ENCODE data around the gene GOLT1A. TPM values are rescaled to one million over a fixed set of nuclear protein-coding genes. Genes with fewer than 3 reads are reported as not detected.

GOLT1A gene
- polyA plus RNA-seq, 1 donor from 2014 or later, result not detected

DNA sequence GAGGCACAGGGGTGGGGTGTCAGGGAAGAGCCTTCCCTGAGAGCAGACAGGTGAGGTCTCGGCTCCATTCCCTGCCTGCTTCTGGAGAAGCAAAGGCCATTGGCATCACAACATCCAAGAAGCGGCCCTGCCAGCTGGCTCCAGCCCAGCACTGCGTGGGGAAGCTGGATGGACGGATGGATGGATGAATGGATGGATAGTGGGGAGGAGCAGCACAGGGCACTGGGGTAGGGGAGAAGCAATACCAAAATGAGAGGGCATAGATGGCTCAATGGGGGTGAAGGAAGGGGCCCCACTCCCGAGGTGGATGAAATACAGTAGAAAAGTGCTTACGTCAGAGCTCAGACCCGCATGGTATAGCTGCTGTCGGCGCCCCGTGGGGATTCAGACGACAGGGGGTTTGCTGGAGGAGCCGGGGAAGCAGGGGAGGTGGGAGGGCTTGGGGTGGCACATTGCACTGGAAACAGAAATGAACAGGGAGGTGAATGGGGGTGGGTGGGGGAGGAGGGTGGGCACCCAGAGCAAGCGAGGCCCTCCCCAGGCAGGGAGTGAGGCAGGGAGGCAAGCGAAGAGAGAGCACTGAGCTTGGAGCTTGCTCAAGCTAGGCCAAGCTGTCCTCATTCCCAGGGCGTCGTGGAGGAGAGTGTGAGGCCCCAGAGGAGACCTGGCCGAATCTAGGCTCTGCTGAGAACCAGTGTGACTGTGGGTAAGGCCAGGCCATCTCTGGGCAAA lies 9.5 kb upstream of the GOLT1A start:
- TF ChIP-seq, protein P1, sequence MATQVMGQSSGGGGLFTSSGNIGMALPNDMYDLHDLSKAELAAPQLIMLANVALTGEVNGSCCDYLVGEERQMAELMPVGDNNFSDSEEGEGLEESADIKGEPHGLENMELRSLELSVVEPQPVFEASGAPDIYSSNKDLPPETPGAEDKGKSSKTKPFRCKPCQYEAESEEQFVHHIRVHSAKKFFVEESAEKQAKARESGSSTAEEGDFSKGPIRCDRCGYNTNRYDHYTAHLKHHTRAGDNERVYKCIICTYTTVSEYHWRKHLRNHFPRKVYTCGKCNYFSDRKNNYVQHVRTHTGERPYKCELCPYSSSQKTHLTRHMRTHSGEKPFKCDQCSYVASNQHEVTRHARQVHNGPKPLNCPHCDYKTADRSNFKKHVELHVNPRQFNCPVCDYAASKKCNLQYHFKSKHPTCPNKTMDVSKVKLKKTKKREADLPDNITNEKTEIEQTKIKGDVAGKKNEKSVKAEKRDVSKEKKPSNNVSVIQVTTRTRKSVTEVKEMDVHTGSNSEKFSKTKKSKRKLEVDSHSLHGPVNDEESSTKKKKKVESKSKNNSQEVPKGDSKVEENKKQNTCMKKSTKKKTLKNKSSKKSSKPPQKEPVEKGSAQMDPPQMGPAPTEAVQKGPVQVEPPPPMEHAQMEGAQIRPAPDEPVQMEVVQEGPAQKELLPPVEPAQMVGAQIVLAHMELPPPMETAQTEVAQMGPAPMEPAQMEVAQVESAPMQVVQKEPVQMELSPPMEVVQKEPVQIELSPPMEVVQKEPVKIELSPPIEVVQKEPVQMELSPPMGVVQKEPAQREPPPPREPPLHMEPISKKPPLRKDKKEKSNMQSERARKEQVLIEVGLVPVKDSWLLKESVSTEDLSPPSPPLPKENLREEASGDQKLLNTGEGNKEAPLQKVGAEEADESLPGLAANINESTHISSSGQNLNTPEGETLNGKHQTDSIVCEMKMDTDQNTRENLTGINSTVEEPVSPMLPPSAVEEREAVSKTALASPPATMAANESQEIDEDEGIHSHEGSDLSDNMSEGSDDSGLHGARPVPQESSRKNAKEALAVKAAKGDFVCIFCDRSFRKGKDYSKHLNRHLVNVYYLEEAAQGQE (IDR thresholded peaks at IDR 0.05; ENCODE audit: borderline replicate concordance), result no peak
- TF ChIP-seq EZH2 (IDR thresholded peaks at IDR 0.05; ENCODE audit: borderline replicate concordance, insufficient read depth, low read length, poor library complexity, severe bottlenecking) (no peak), TAF1 (IDR thresholded peaks at IDR 0.05; ENCODE audit: low read depth) (no peak), EP300 (conservative IDR thresholded peaks at IDR 0.05; ENCODE audit: poor library complexity, severe bottlenecking) (no peak), RAD21 (conservative IDR thresholded peaks at IDR 0.05) (no peak), MXI1 (conservative IDR thresholded peaks at IDR 0.05; ENCODE audit: poor library complexity, severe bottlenecking) (no peak), POLR2AphosphoS5 (IDR thresholded peaks at IDR 0.05) (no peak), SMC3 (conservative IDR thresholded peaks at IDR 0.05; ENCODE audit: poor library complexity) (no peak)
- TF ChIP-seq, protein P2, sequence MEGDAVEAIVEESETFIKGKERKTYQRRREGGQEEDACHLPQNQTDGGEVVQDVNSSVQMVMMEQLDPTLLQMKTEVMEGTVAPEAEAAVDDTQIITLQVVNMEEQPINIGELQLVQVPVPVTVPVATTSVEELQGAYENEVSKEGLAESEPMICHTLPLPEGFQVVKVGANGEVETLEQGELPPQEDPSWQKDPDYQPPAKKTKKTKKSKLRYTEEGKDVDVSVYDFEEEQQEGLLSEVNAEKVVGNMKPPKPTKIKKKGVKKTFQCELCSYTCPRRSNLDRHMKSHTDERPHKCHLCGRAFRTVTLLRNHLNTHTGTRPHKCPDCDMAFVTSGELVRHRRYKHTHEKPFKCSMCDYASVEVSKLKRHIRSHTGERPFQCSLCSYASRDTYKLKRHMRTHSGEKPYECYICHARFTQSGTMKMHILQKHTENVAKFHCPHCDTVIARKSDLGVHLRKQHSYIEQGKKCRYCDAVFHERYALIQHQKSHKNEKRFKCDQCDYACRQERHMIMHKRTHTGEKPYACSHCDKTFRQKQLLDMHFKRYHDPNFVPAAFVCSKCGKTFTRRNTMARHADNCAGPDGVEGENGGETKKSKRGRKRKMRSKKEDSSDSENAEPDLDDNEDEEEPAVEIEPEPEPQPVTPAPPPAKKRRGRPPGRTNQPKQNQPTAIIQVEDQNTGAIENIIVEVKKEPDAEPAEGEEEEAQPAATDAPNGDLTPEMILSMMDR (IDR thresholded peaks at IDR 0.05; ENCODE audit: poor library complexity, severe bottlenecking), result no peak
- no peak overlapping the region for H2AFZ ChIP-seq (ENCODE audit: low read depth, low read length)

DNA sequence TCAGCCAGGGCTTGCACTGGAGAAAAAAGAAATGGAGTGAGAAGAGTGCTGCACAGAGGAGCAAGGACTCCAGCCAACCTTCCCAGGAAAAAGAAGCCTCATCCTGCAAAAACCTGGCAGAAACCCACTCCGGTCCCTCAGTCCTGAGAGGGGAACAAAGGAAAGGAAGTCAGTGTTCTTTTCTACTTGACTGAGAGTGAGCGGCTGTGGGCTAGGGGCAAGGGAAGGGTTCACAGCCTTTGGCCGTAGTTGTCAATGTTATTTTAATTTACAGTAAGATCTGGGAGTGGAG lies 8.9 kb upstream of the GOLT1A start:
- Histone ChIP-seq H3F3A (ENCODE audit: insufficient read depth, low read length, poor library complexity, severe bottlenecking) (no peaks in the 10 kb centered on the region), H3K9me2 (ENCODE audit: insufficient read depth, low read length) (no peaks in the 10 kb centered on the region), H3K4me2 (ENCODE audit: low read length) (no peak overlapping the region), H4K20me1 (ENCODE audit: insufficient read depth) (no peaks in the 10 kb centered on the region), H3K27ac (ENCODE audit: low read length) (no peak overlapping the region), H3K4me3 (ENCODE audit: low read length) (no peak overlapping the region), H3K36me3 (ENCODE audit: insufficient read depth, low read length) (peaks cover 6% of the 10 kb centered on the region), H3K9me3 (ENCODE audit: low read length) (no peaks in the 10 kb centered on the region), H2AFZ (ENCODE audit: low read depth, low read length) (no peak overlapping the region), H3K79me2 (replicated peaks; ENCODE audit: insufficient read depth, low read length) (no peaks in the 10 kb centered on the region), H3K9ac (ENCODE audit: low read length) (no peak overlapping the region), H3K27me3 (ENCODE audit: insufficient read depth, low read depth, low read length) (no peaks in the 10 kb centered on the region)
- TF ChIP-seq RAD21 (conservative IDR thresholded peaks at IDR 0.05) (no peak), EP300 (conservative IDR thresholded peaks at IDR 0.05; ENCODE audit: poor library complexity, severe bottlenecking) (no peak), EZH2 (IDR thresholded peaks at IDR 0.05; ENCODE audit: borderline replicate concordance, insufficient read depth, low read length, poor library complexity, severe bottlenecking) (no peak), MXI1 (conservative IDR thresholded peaks at IDR 0.05; ENCODE audit: poor library complexity, severe bottlenecking) (no peak), TAF1 (IDR thresholded peaks at IDR 0.05; ENCODE audit: low read depth) (no peak), SMC3 (conservative IDR thresholded peaks at IDR 0.05; ENCODE audit: poor library complexity) (no peak), POLR2AphosphoS5 (IDR thresholded peaks at IDR 0.05) (no peak)
- TF ChIP-seq, protein P2 (IDR thresholded peaks at IDR 0.05; ENCODE audit: poor library complexity, severe bottlenecking), result no peak
- TF ChIP-seq, protein P1 (IDR thresholded peaks at IDR 0.05; ENCODE audit: borderline replicate concordance), result no peak

More for the DNA sequence above, 9.5 kb upstream of the GOLT1A start:
- H3K27ac ChIP-seq (ENCODE audit: low read length), result no peak overlapping the region
- H3K9me3 ChIP-seq (ENCODE audit: low read length), result no peaks in the 10 kb centered on the region
- no peak overlapping the region for H3K4me3 ChIP-seq (ENCODE audit: low read length)
- H3K36me3 ChIP-seq (ENCODE audit: insufficient read depth, low read length), result peaks cover 12% of the 10 kb centered on the region
- no peaks in the 10 kb centered on the region for H3F3A ChIP-seq (ENCODE audit: insufficient read depth, low read length, poor library complexity, severe bottlenecking)
- no peak overlapping the region for H3K9ac ChIP-seq (ENCODE audit: low read length)
- H4K20me1 ChIP-seq (ENCODE audit: insufficient read depth), result no peaks in the 10 kb centered on the region
- H3K9me2 ChIP-seq (ENCODE audit: insufficient read depth, low read length), result no peaks in the 10 kb centered on the region
- no peaks in the 10 kb centered on the region for H3K79me2 ChIP-seq (replicated peaks; ENCODE audit: insufficient read depth, low read length)
- H3K4me2 ChIP-seq (ENCODE audit: low read length), result no peak overlapping the region
- H3K27me3 ChIP-seq (ENCODE audit: insufficient read depth, low read depth, low read length), result no peaks in the 10 kb centered on the region

Measured in neural cell (in vitro differentiated cells).